ENCODE results near the gene NPIPA3. TPM values are rescaled to one million over a fixed set of nuclear protein-coding genes. Genes with fewer than 3 reads are reported as not detected.
"Not testable (repeated sequence)": the region's sequence is repeated elsewhere in the genome, so short reads cannot be mapped to it uniquely, and the experiment has no call there.

Gene NPIPA3
- total RNA-seq, 1 experiment from 2014 or later: not detected

DNA sequence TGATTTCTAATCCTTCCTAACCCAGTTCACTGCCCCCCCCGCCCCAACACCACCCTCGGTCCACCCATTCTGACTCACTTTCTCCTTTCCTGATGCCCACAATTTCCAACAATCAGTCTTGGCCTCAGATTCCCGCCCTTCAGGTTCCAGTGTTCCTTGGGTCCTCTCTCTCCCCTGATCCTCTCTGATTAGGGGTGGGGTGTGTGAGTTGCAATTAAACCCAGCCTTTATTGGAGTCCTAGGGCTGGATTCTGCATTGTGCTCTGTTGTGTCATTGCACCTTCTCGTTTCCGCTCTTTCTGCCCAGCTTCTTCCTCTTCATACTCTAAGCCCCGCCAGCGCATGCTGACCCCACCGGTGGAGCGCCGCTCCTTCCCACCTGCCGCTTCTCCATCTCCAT, 539 bp upstream of the NPIPA3 start:
- H3K4me1 ChIP-seq (ENCODE audit: low read length); H3K4me2 ChIP-seq (ENCODE audit: low read depth, low read length, poor library complexity, severe bottlenecking); H3K9me2 ChIP-seq (replicated peaks; ENCODE audit: insufficient read depth, low read length); H3K27ac ChIP-seq (ENCODE audit: low read length); H3K36me3 ChIP-seq (ENCODE audit: insufficient read depth, low read length); H3K4me3 ChIP-seq (ENCODE audit: low read length); H2AFZ ChIP-seq (ENCODE audit: low read length); H3K9ac ChIP-seq (ENCODE audit: low read length); H3K9me3 ChIP-seq (ENCODE audit: low read length); H3K79me2 ChIP-seq (ENCODE audit: low read length); H3K27me3 ChIP-seq (ENCODE audit: low read length); H4K20me1 ChIP-seq (ENCODE audit: insufficient read depth, low read depth, low read length); DNase-seq: not testable (repeated sequence)

- H3K9me2 ChIP-seq (replicated peaks; ENCODE audit: insufficient read depth, low read length); H4K20me1 ChIP-seq (ENCODE audit: insufficient read depth, low read depth, low read length); H3K9me3 ChIP-seq (ENCODE audit: low read length); H3K27me3 ChIP-seq (ENCODE audit: low read length); DNase-seq; H3K4me3 ChIP-seq (ENCODE audit: low read length); H2AFZ ChIP-seq (ENCODE audit: low read length); H3K79me2 ChIP-seq (ENCODE audit: low read length); H3K9ac ChIP-seq (ENCODE audit: low read length); H3K4me2 ChIP-seq (ENCODE audit: low read depth, low read length, poor library complexity, severe bottlenecking); H3K4me1 ChIP-seq (ENCODE audit: low read length); H3K27ac ChIP-seq (ENCODE audit: low read length); H3K36me3 ChIP-seq (ENCODE audit: insufficient read depth, low read length): not testable (repeated sequence)
These were observed 30.0 kb downstream of the NPIPA3 start for GRCh38 chr16:14733233-14733632.

GRCh38 chr16:14740832-14741385, 37.7 kb downstream of the NPIPA3 start:
- not testable (repeated sequence) for H3K9me2 ChIP-seq (replicated peaks; ENCODE audit: insufficient read depth, low read length); DNase-seq; H3K4me1 ChIP-seq (ENCODE audit: low read length); H2AFZ ChIP-seq (ENCODE audit: low read length); H3K79me2 ChIP-seq (ENCODE audit: low read length); H3K9me3 ChIP-seq (ENCODE audit: low read length); H3K36me3 ChIP-seq (ENCODE audit: insufficient read depth, low read length); H3K4me2 ChIP-seq (ENCODE audit: low read depth, low read length, poor library complexity, severe bottlenecking); H3K27me3 ChIP-seq (ENCODE audit: low read length); H3K27ac ChIP-seq (ENCODE audit: low read length); H4K20me1 ChIP-seq (ENCODE audit: insufficient read depth, low read depth, low read length); H3K9ac ChIP-seq (ENCODE audit: low read length); H3K4me3 ChIP-seq (ENCODE audit: low read length)

DNA sequence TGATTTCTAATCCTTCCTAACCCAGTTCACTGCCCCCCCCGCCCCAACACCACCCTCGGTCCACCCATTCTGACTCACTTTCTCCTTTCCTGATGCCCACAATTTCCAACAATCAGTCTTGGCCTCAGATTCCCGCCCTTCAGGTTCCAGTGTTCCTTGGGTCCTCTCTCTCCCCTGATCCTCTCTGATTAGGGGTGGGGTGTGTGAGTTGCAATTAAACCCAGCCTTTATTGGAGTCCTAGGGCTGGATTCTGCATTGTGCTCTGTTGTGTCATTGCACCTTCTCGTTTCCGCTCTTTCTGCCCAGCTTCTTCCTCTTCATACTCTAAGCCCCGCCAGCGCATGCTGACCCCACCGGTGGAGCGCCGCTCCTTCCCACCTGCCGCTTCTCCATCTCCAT, 38.6 kb downstream of the NPIPA3 start:
- not testable (repeated sequence) for H3K9me3 ChIP-seq (ENCODE audit: low read length); H3K79me2 ChIP-seq (ENCODE audit: low read length); H3K4me3 ChIP-seq (ENCODE audit: low read length); H3K36me3 ChIP-seq (ENCODE audit: insufficient read depth, low read length); H2AFZ ChIP-seq (ENCODE audit: low read length); H3K4me2 ChIP-seq (ENCODE audit: low read depth, low read length, poor library complexity, severe bottlenecking); H4K20me1 ChIP-seq (ENCODE audit: insufficient read depth, low read depth, low read length); H3K9ac ChIP-seq (ENCODE audit: low read length); H3K27me3 ChIP-seq (ENCODE audit: low read length); H3K4me1 ChIP-seq (ENCODE audit: low read length); H3K9me2 ChIP-seq (replicated peaks; ENCODE audit: insufficient read depth, low read length); DNase-seq; H3K27ac ChIP-seq (ENCODE audit: low read length)

DNA sequence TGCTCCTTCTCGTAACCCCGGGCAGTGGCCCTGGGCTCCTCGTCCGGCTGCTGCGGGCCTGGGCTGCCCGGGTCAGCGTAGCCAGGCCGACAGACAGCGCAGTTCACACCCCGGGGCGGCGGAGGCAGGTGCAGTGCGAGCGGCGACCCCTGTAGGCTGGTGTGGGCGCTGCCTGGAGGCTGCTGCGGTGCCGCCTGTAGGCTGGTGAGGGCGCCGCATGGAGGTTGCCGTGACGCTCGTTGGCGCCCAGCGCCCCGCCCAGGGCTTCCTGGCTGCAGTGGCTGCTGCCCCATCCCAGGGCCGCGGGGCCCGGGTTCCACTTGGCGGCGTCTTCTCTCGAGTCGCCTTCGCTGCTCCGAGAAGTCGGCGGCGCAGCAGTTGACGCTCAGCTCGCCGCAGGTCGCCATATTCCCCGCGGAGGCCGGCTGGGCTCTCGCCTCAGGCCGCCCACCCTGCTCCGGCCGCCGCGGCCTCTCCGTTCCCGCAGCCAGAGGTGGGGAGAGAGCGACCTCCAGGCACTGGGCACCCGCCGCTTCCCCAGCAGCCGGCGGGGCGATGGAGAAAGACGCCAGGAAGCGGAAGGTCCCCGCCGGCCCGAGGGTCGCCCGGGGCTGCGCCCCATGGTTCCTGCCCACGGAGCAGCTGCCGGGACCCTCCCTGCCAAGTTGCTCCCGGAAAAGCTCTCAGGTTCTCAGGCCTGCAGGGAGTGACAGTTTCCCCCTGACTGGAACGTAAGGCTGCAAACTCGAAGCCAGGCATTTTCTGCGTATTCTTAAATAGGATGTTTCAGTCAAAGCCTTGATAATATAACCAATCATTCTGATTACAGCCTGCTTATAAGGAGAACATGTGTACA, 39.3 kb downstream of the NPIPA3 start, which contains the start of gene NPIPA2:
Gene NPIPA2, plus strand, starts transcription at position 261 of the 856 bp plus-strand sequence. CDS start 5,533 bp downstream, outside the sequence.
- not testable (repeated sequence) for DNase-seq; H3K4me1 ChIP-seq (ENCODE audit: low read length); H3K27ac ChIP-seq (ENCODE audit: low read length); H3K79me2 ChIP-seq (ENCODE audit: low read length); H3K4me2 ChIP-seq (ENCODE audit: low read depth, low read length, poor library complexity, severe bottlenecking); H2AFZ ChIP-seq (ENCODE audit: low read length); H3K36me3 ChIP-seq (ENCODE audit: insufficient read depth, low read length); H3K4me3 ChIP-seq (ENCODE audit: low read length); H4K20me1 ChIP-seq (ENCODE audit: insufficient read depth, low read depth, low read length); H3K9me2 ChIP-seq (replicated peaks; ENCODE audit: insufficient read depth, low read length); H3K27me3 ChIP-seq (ENCODE audit: low read length); H3K9me3 ChIP-seq (ENCODE audit: low read length); H3K9ac ChIP-seq (ENCODE audit: low read length)

DNA sequence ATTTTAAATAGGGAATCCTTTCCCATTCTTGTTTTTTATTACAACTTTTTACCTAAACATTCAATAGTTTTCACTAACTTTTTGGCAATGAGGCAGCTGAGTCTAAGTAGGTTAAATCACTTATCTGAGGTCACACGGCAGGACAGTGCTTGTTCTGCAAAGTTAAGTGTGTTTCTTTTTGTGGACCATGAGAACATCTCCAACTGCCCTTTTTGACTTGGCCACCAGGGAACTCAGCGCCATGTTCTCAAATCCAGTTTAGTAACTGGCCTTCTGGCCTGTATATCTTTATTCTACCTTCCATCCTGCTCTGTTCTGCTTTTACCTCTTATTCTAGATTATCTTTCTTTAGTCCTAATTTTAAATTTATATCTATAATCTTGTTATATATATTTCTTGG, 70.4 kb downstream of the NPIPA3 start:
- H3K9me3 ChIP-seq (ENCODE audit: low read length); H3K9me2 ChIP-seq (replicated peaks; ENCODE audit: insufficient read depth, low read length); H3K9ac ChIP-seq (ENCODE audit: low read length); DNase-seq; H3K79me2 ChIP-seq (ENCODE audit: low read length); H3K4me2 ChIP-seq (ENCODE audit: low read depth, low read length, poor library complexity, severe bottlenecking); H3K36me3 ChIP-seq (ENCODE audit: insufficient read depth, low read length); H3K4me3 ChIP-seq (ENCODE audit: low read length); H2AFZ ChIP-seq (ENCODE audit: low read length); H3K27me3 ChIP-seq (ENCODE audit: low read length); H4K20me1 ChIP-seq (ENCODE audit: insufficient read depth, low read depth, low read length); H3K27ac ChIP-seq (ENCODE audit: low read length); H3K4me1 ChIP-seq (ENCODE audit: low read length): not testable (repeated sequence)

DNA sequence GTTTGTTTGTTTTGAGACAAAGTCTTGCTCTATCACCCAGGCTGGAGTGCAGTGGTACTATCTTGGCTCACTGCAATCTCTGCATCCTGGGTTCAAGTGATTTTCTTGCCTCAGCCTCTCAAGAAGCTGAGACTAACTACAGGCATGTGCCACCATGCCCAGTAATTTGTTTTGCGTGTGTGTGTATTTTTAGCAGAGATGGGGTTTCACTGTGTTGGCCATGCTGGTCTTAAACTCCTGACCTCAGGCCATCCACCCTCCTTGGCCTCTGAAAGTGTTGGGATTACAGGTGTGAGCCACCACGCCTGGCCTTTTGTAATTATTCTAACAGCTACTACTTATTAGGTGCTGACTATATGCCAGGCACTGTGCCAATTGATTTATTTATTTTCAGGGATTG, 72.4 kb downstream of the NPIPA3 start:
- not testable (repeated sequence) for H3K27ac ChIP-seq (ENCODE audit: low read length); H3K79me2 ChIP-seq (ENCODE audit: low read length); H3K4me1 ChIP-seq (ENCODE audit: low read length); H3K9ac ChIP-seq (ENCODE audit: low read length); H3K27me3 ChIP-seq (ENCODE audit: low read length); H3K9me3 ChIP-seq (ENCODE audit: low read length); H3K9me2 ChIP-seq (replicated peaks; ENCODE audit: insufficient read depth, low read length); H3K4me2 ChIP-seq (ENCODE audit: low read depth, low read length, poor library complexity, severe bottlenecking); H3K36me3 ChIP-seq (ENCODE audit: insufficient read depth, low read length); DNase-seq; H4K20me1 ChIP-seq (ENCODE audit: insufficient read depth, low read depth, low read length); H2AFZ ChIP-seq (ENCODE audit: low read length); H3K4me3 ChIP-seq (ENCODE audit: low read length)
